NCI-H187 (cell line): ENCODE data around the gene ZNF169.
"Not testable (repeated sequence)": the region's sequence is repeated elsewhere in the genome, so short reads cannot be mapped to it uniquely, and the experiment has no call there.

Experiments
- DNase-seq, 2 experiments: peaks; one replicate each; lab custom pipeline; 2025; lab: John Stamatoyannopoulos, UW

Gene ZNF169

GRCh38 chr9:94348754-94349153, 89.7 kb downstream of the ZNF169 start:
- not testable (repeated sequence) for DNase-seq
